ENCODE results near the gene GIMAP7. TPM values are rescaled to one million over a fixed set of nuclear protein-coding genes. Genes with fewer than 3 reads are reported as not detected.
"Not testable (repeated sequence)": the region's sequence is repeated elsewhere in the genome, so short reads cannot be mapped to it uniquely, and the experiment has no call there.

The GIMAP7 gene
- total RNA-seq, 1 donor from 2014 or later: 5.7 TPM

- no peak for DNase-seq
Measured at GRCh38 chr7:150513758-150514157, 914 bp upstream of the GIMAP7 start.

GRCh38 chr7:150515248-150516147, 826 bp downstream of the GIMAP7 start:
- no peak for DNase-seq

- no peak for DNase-seq
Measured at GRCh38 chr7:150516956-150517745, 2.5 kb downstream of the GIMAP7 start.

- DNase-seq: no peak
Measured at GRCh38 chr7:150519310-150519709, 4.6 kb downstream of the GIMAP7 start.

GRCh38 chr7:150520145-150520544, 5.5 kb downstream of the GIMAP7 start:
- no peak for DNase-seq

DNA sequence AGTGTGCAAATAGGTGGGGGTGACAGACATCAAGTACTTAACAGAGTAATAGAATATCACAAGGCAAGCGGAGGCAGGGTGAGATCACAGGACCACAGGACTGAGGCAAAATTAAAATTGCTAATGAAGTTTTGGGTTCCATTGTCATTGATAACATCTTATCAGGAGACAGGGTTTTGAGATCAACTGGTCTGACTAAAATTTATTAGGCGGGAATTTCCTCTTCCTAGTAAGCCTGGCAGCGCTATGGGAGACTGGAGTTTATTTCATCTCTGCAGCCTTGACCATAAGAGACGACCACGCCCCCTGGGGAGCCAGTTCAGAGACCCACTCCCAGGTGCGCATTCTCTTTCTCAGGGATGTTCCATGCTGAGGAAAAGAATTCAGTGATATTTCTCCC, 8.3 kb downstream of the GIMAP7 start:
- DNase-seq: not testable (repeated sequence)

- no peak for DNase-seq
Measured at GRCh38 chr7:150524018-150524417, 9.3 kb downstream of the GIMAP7 start.

DNA sequence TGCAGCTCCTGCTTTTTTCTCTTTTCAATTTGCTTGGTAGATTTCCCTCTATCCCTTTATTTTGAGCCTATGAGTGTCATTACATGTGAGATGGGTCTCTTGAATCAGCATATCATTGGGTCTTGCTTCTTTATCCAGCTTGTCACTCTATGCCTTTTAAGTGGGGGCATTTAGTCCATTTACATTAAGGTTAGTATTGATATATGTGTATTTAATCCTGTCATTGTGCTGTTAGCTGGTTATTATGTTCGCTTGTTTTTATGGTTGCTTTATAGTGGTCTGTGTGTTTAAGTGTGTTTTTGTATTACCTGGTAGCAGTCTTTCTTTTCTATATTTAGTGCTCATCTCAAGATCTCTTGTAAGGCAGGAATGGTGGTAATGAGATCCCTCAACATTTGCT, 17.0 kb downstream of the GIMAP7 start:
- DNase-seq: no peak

- no peak for DNase-seq
Measured at GRCh38 chr7:150538259-150538658, 23.6 kb downstream of the GIMAP7 start.

DNA sequence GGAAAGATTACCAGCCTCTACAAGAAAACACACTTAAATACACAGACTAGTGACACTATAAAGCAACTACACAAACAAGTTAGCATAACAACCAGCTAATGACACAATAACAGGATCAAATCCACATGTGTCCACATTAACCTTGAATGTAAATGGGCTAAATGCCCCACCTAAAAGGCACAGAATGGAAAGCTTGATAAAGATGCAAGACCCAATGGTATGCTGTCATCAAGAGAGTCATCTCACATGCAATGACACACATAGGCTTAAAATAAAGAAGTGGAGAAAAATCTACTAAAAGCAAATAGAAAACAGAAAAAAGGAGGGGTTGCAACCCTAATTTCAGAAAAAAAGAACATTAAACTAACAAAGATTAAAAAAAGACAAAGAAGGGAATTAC, 38.5 kb downstream of the GIMAP7 start:
- DNase-seq: no peak

GRCh38 chr7:150556521-150557138, 42.0 kb downstream of the GIMAP7 start:
- DNase-seq: no peak

DNA sequence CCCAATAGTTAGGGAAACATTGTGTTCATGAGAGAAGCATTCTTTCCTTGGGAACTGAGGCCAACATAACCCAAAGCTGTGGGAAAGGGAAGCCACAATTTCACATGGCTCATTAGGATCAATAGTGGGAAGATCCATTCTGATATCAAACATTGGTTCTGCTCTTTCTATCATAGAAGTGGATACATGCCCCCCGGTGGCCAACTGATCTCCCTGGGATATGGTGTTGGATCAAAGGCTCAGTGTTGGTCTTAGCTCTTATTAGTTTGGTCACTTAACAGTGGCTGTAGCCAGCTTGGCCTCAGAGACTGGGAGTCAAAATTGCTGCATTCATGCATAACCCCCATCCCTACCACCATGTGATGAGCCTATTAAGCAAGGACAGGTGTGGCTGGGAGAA, 45.8 kb downstream of the GIMAP7 start:
- no peak for DNase-seq

DNA sequence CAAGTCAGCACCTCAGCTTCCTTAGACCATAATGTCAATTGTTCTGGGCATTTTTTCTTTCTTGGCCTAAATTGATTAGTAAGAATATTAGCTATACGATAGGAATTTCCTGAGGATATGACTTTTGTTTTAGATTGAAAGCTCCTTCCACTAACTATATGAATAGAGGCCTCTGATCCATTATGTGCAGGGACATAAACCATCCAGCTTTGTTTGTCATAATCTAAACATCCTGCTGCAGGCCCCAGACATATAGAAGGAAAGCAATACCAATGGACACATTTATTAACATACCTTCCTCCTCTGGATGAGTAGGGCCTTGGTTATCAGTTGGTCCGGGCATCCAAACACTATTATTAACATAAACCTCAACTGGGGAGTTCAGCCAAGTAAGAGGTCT, 48.2 kb downstream of the GIMAP7 start:
- DNase-seq: no peak

GRCh38 chr7:150564006-150564405, 49.3 kb downstream of the GIMAP7 start:
- no peak for DNase-seq

DNA sequence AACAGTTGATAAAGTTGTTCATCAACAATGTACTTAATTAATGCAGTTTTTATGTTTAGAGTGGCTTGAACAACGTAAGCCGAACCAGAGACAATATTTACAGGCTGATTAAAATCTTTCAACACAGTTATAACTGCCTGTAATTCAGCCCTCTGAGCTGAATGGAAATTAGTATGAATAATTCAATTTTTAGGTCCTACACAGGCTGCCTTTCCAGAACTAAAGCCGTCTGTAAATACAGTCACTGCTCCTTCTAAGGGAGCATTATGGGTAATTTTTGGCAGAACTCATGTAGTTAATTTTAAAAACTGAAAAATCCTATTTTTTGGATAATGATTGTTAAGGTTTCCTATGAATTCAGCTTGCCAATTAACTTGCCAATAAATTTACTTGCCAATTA, 49.9 kb downstream of the GIMAP7 start:
- no peak for DNase-seq

DNA sequence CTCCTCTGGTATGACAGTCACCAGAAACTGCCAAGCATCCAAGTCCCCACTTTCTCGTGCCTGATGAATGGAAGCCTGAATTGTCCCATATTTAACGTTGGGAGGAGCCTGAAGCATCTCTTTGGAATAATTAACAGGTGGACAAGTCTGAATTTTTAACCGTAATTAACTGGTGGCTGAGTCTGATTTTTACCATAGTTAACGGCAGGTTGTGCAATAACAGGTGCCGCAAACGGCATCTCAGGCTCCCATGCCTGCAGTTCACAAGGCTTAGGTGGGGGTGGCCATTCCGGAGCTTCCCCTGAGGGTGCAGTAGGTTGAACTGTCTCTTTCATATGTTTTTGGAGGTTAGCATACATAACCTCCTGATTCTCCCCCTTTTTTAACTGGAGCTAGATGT, 50.6 kb downstream of the GIMAP7 start:
- DNase-seq: no peak

DNA sequence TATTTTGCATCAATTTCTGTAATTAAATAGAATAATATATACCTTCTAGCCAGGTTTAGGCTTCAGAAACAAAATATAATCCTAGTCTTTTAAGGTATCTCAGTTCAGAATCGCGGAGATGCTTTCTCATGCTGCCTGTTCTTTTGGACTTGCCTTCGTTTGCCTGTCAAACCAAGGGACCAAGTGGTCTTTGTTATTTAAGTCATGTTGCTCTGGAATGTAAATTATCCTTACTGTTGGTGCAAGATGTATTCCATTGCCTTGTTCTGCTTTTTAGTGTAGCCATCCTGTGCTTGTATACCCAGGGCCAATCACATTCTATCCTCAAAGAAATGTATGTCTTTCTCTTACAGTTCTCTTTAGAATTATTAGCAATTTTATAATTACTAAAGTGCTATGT, 51.5 kb downstream of the GIMAP7 start:
- no peak for DNase-seq

- no peak for DNase-seq
Measured at GRCh38 chr7:150566572-150566971, 51.9 kb downstream of the GIMAP7 start.

GRCh38 chr7:150567169-150567568, 52.5 kb downstream of the GIMAP7 start, which contains the start of gene GIMAP4:
Gene GIMAP4 (plus strand): TSS chr7:150567390. CDS start chr7:150569902, 2,512 bp downstream.
- no peak for DNase-seq

DNA sequence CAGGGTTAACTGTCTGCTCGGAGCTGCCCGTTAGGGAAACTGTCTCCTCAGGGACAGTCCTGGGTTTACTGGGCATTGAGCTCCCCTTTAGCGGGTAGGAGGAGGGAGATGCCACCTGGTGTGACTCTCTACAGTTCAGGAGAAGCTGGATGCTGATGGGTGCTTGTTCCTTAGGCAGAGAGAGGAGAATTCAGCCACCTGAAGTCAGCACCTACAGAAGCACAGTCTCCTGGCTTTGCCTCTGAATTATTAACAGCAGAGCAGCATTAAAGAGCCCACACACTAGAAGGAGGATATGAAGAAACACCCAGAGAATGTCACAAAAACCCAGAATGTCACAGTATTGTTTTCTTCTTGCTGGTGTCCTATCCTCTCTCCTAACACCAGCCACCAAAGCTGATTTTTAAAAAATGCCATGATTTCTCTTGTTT, 53.2 kb downstream of the GIMAP7 start:
- no peak for DNase-seq

DNA sequence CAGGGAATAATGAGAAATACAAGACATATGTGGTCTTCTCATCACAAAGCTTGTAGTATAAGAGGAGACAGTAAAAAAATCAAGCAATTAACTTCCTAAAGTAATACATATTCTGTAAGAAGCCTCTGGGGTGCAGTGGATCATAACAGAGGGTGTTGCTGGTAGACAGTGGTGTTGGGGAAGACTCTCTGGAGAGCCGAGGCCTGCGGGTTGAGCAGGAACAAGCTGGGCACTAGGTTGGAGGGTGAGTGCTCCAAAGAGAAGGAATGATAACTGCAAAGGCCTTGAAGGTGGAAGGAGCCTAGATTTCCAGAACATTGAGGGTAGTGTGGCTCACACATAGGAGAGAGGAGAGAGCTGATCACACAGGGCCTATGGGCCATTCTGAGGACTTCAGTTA, 54.0 kb downstream of the GIMAP7 start:
- no peak for DNase-seq

- DNase-seq: no peak
Measured at GRCh38 chr7:150569245-150569955, 54.7 kb downstream of the GIMAP7 start.

All from skin of body (tissue), 2 donors.